Limb (tissue), 2 donors: ENCODE results near the gene ATG7.

Experiments used
- DNase-seq, 2 donors: peaks; one replicate each; pipeline ENCODE4 v3.0.0-alpha.2; 2016; ENCODE audit errors: extremely low spot score in 2 of 2

Gene ATG7

GRCh38 chr3:11552289-11553264, 280.4 kb downstream of the ATG7 start:
- peak in 1 of 2 donors; percentile 30 for DNase-seq

- DNase-seq, result peak in 1 of 2 donors; percentile 34
Measured at GRCh38 chr3:11553436-11554235, 281.4 kb downstream of the ATG7 start.

- peak in 1 of 2 donors; percentile 34 for DNase-seq
Measured at GRCh38 chr3:11554236-11554610, 282.0 kb downstream of the ATG7 start.

GRCh38 chr3:11554666-11555065, 282.5 kb downstream of the ATG7 start:
- no peak for DNase-seq

- peak in 1 of 2 donors; percentile 30 for DNase-seq
Measured at GRCh38 chr3:11555211-11555782, 283.1 kb downstream of the ATG7 start.

GRCh38 chr3:11555881-11556633, 283.9 kb downstream of the ATG7 start:
- DNase-seq, result peak in 1 of 2 donors; percentile 42

GRCh38 chr3:11556851-11557644, 284.9 kb downstream of the ATG7 start:
- peak; percentile 63 to 80 for DNase-seq

- peak in 1 of 2 donors; percentile 27 for DNase-seq
Measured at GRCh38 chr3:11558002-11558401, 285.8 kb downstream of the ATG7 start.

- peak in 1 of 2 donors; percentile 30 for DNase-seq
Measured at GRCh38 chr3:11558411-11558903, 286.3 kb downstream of the ATG7 start.

- peak in 1 of 2 donors; percentile 31 for DNase-seq
Measured at GRCh38 chr3:11558918-11559815, 287.0 kb downstream of the ATG7 start.

- DNase-seq, result peak in 1 of 2 donors; percentile 29
Measured at GRCh38 chr3:11559816-11560633, 287.8 kb downstream of the ATG7 start.

- peak in 1 of 2 donors; percentile 31 for DNase-seq
Measured at GRCh38 chr3:11560746-11561145, 288.5 kb downstream of the ATG7 start.

- peak in 1 of 2 donors; percentile 34 for DNase-seq
Measured at GRCh38 chr3:11562277-11562881, 290.2 kb downstream of the ATG7 start.

GRCh38 chr3:11563159-11563864, 291.1 kb downstream of the ATG7 start:
- no peak for DNase-seq

GRCh38 chr3:11563865-11564185, 291.6 kb downstream of the ATG7 start:
- no peak for DNase-seq

- no peak for DNase-seq
Measured at GRCh38 chr3:11564577-11565001, 292.4 kb downstream of the ATG7 start.

- no peak for DNase-seq
Measured at GRCh38 chr3:11565072-11565471, 292.9 kb downstream of the ATG7 start.
